ENCODE measurements around the gene SLC13A3. TPM values are rescaled to one million over a fixed set of nuclear protein-coding genes. Genes with fewer than 3 reads are reported as not detected.

The SLC13A3 gene
- total and polyA plus RNA-seq, 2 donors from 2014 or later, result 31.5 to 241 TPM

GRCh38 chr20:46551522-46552381 is 99.5 kb downstream of the SLC13A3 start:
- Histone ChIP-seq H3K36me3 (ENCODE audit: control insufficient read depth in 2 of 3, insufficient read depth in 3 of 3, low read length in 3 of 3) (no peaks in the 10 kb centered on the region), H3K9me3 (ENCODE audit: control insufficient read depth in 2 of 3, insufficient read depth in 1 of 3, low read length in 3 of 3) (no peaks in the 10 kb centered on the region), H3K27me3 (ENCODE audit: control insufficient read depth, insufficient read depth, low read length) (no peaks in the 10 kb centered on the region), H3K9ac (ENCODE audit: low read length in 3 of 3) (no peak overlapping the region), H3K4me3 (ENCODE audit: low read length in 3 of 3) (no peak overlapping the region), H3K27ac (ENCODE audit: low read depth in 2 of 2, low read length in 2 of 2) (no peak overlapping the region), H3K4me1 (ENCODE audit: control insufficient read depth in 2 of 3, insufficient read depth in 2 of 3, low read depth in 1 of 3, low read length in 3 of 3) (no peaks in the 10 kb centered on the region)
- intact Hi-C loops (cut with DNase I), result no loop called here
- FAIRE-seq (no peak), DNase-seq (no peak)
- TF ChIP-seq CTCF (IDR thresholded peaks at IDR 0.05; ENCODE audit: borderline replicate concordance, extremely low read depth, insufficient read depth), result no peak

- H3K27ac ChIP-seq (ENCODE audit: low read depth in 2 of 2, low read length in 2 of 2), result no peak within 1 kb of the TSS
- no peak for FAIRE-seq
- no peak within 1 kb of the TSS for H3K4me3 ChIP-seq (ENCODE audit: low read length in 3 of 3)
- H3K27me3 ChIP-seq (ENCODE audit: control insufficient read depth, insufficient read depth, low read length), result no peaks in the 10 kb centered on the region
- H3K36me3 ChIP-seq (ENCODE audit: control insufficient read depth in 2 of 3, insufficient read depth in 3 of 3, low read length in 3 of 3), result no peaks in the 10 kb centered on the region
- H3K4me1 ChIP-seq (ENCODE audit: control insufficient read depth in 2 of 3, insufficient read depth in 2 of 3, low read depth in 1 of 3, low read length in 3 of 3), result no peaks in the 10 kb centered on the region
- peaks cover 0 to 3% (median 0%) of the 10 kb centered on the region in 3 donors for H3K9me3 ChIP-seq (ENCODE audit: control insufficient read depth in 2 of 3, insufficient read depth in 1 of 3, low read length in 3 of 3)
- no peak for TF ChIP-seq CTCF (IDR thresholded peaks at IDR 0.05; ENCODE audit: borderline replicate concordance, extremely low read depth, insufficient read depth)
- DNase-seq, result no peak
- no peak within 1 kb of the TSS for H3K9ac ChIP-seq (ENCODE audit: low read length in 3 of 3)
- intact Hi-C loops (cut with DNase I), result no loop called here
These were observed 100.8 kb downstream of the SLC13A3 start, which contains the start of gene OCSTAMP for GRCh38 chr20:46550461-46550860. TSS of gene OCSTAMP (minus strand) at chr20:46550654. CDS start at chr20:46550560, 94 bp downstream.

GRCh38 chr20:46549188-46549972 is 101.9 kb downstream of the SLC13A3 start:
- intact Hi-C loops (cut with DNase I), result no loop called here
- peaks cover 0 to 3% (median 0%) of the 10 kb centered on the region in 3 donors for H3K9me3 ChIP-seq (ENCODE audit: control insufficient read depth in 2 of 3, insufficient read depth in 1 of 3, low read length in 3 of 3)
- FAIRE-seq (no peak), DNase-seq (no peak)
- H3K4me1 ChIP-seq (ENCODE audit: control insufficient read depth in 2 of 3, insufficient read depth in 2 of 3, low read depth in 1 of 3, low read length in 3 of 3), result no peaks in the 10 kb centered on the region
- no peak overlapping the region for H3K27ac ChIP-seq (ENCODE audit: low read depth in 2 of 2, low read length in 2 of 2)
- H3K27me3 ChIP-seq (ENCODE audit: control insufficient read depth, insufficient read depth, low read length), result no peaks in the 10 kb centered on the region
- no peaks in the 10 kb centered on the region for H3K36me3 ChIP-seq (ENCODE audit: control insufficient read depth in 2 of 3, insufficient read depth in 3 of 3, low read length in 3 of 3)
- no peak overlapping the region for H3K4me3 ChIP-seq (ENCODE audit: low read length in 3 of 3)
- H3K9ac ChIP-seq (ENCODE audit: low read length in 3 of 3), result no peak overlapping the region
- TF ChIP-seq CTCF (IDR thresholded peaks at IDR 0.05; ENCODE audit: borderline replicate concordance, extremely low read depth, insufficient read depth), result no peak
